Ovary (tissue), 9 donors: ENCODE measurements around the gene SEMA5A. TPM values are rescaled to one million over a fixed set of nuclear protein-coding genes. Genes with fewer than 3 reads are reported as not detected.

ENCODE experiments used
- DNase-seq, 5 donors: peaks; one replicate each; pipeline ENCODE4 v3.0.0-alpha.2; 2019 to 2020
- H3K27ac ChIP-seq, 2 donors: fragments of 200-600 bp; one replicate each; pipeline versions ENCODE4 v1.5.1 to v1.8.0; 2019 to 2022
- H3K27me3 ChIP-seq: fragments of 200-600 bp; one replicate; pipeline ENCODE4 v1.8.0; 2022
- H3K36me3 ChIP-seq: fragments of 200-600 bp; sonication (generic); one replicate; pipeline ENCODE4 v1.5.1; 2019
- H3K4me1 ChIP-seq: one replicate; pipeline ENCODE4 v1.8.1; 2013; ENCODE audit warnings: mild to moderate bottlenecking, moderate library complexity; ENCODE audit not compliant: insufficient read depth
- H3K4me3 ChIP-seq: fragments of 200-600 bp; sonication (generic); one replicate; pipeline ENCODE4 v1.5.1; 2017
- H3K9me3 ChIP-seq, 2 donors: fragments of 200-600 bp in 1 of 2; sonication (generic) in 1 of 2; one replicate each; pipeline versions ENCODE4 v1.5.1 to v1.8.1; 2013 to 2019; ENCODE audit warnings: mild to moderate bottlenecking in 1 of 2, moderate library complexity in 1 of 2
- CTCF ChIP-seq, 3 donors: fragments of 450-650 bp in 2 of 3; fragments of 200-600 bp in 1 of 3; IDR thresholded peaks; one replicate each; pipeline versions ENCODE4 v1.5.1 to v1.8.0; 2016 to 2022; ENCODE audit warnings: antibody characterized with exemption in 3 of 3, mild to moderate bottlenecking in 1 of 3
- EP300 ChIP-seq: sonication (generic); formaldehyde crosslinking; IDR thresholded peaks from one replicate; pipeline ENCODE4 v1.6.1; 2017; ENCODE audit warnings: antibody characterized with exemption
- POLR2A ChIP-seq: fragments of 450-650 bp; IDR thresholded peaks from one replicate; pipeline ENCODE4 v1.6.1; 2017; ENCODE audit warnings: antibody characterized with exemption, mild to moderate bottlenecking, moderate library complexity
- WGBS, 3 donors: extraction: QIAGEN DNeasy Blood & Tissue Kit in 1 of 3; methylation state at CpG; one replicate each; pipeline versions ENCODE4 v1.1.5 to v1.1.7; 2013 to 2017; 5-methylcytosine and 5-hydroxymethylcytosine counted together
- intact Hi-C, 4 donors: fragments of 100-400 bp; cut with DNase I; formaldehyde crosslinking; loops; one replicate each; pipeline versions ENCODE4 v1.11.0 to v1.15.1; 2022 to 2023
- polyA plus RNA-seq, 2 donors: library from polyadenylated mRNA; stranded (reverse); fragments of 200-250 nt in 1 of 2; fragments of 350-450 nt in 1 of 2; fragmentation: Illumina TruSeq in 1 of 2; extraction: RNeasy Lipid Tissue Mini Kit (QIAGEN cat#74804) in 1 of 2; gene quantifications; one replicate each; pipeline ENCODE4 v1.2.3, GENCODE V29; 2013 to 2014
- total RNA-seq, 7 donors: library from RNA; depleted of rRNA in 2 of 7; stranded (reverse); fragments of >200 nt in 2 of 7; fragmentation: NEBNext Ultra II Directional in 3 of 7; extraction: Animal tissue kit (Norgen Biotek cat#: 25700) in 3 of 7; gene quantifications; one replicate each; pipeline versions ENCODE4 v1.1.0 to v1.2.4, GENCODE V29; 2016 to 2023
- donor health status: DM: no; HTN: no; CAD: no; lungs with moderate emphysema.
- donor health status: DM: no; HTN: no; CAD: no.
- donor health status: Bipolar disorder and iron deficiency.
- donor health status: DM: yes; HTN: yes; CAD: no.
- donor health status: DM: no; HTN: no; CAD: no.
- donor health status: DM: yes; HTN: yes; CAD: no.

Gene SEMA5A
- total and polyA plus RNA-seq, 9 donors, result 2.0 to 6.6 (median 4.3) TPM

- Histone ChIP-seq H3K36me3 (no peaks in the 10 kb centered on the region), H3K4me3 (no peak overlapping the region), H3K4me1 (peaks cover 3% of the 10 kb centered on the region), H3K27ac (no peak overlapping the region), H3K9me3 (no peaks in the 10 kb centered on the region), H3K27me3 (no peaks in the 10 kb centered on the region)
- intact Hi-C loops, result no loop called here
- no peak for TF ChIP-seq CTCF (IDR thresholded peaks at IDR 0.05)
- no peak for TF ChIP-seq POLR2A
- no peak for TF ChIP-seq EP300
- WGBS, 3 donors, result 77 to 90% (median 90%) methylated on average over 5 of the region's 5 CpGs
- DNase-seq, result no peak
Observed at GRCh38 chr5:9437741-9438240, 108.1 kb downstream of the SEMA5A start.

GRCh38 chr5:9431496-9432258, 114.2 kb downstream of the SEMA5A start:
- TF ChIP-seq CTCF (IDR thresholded peaks at IDR 0.05), result no peak
- no peak for TF ChIP-seq POLR2A
- 10 to 16% (median 11%) methylated on average over 9 of the region's 9 CpGs for WGBS, 3 donors
- H3K4me1 ChIP-seq, result peaks cover 6% of the 10 kb centered on the region
- intact Hi-C loops, result no loop called here
- H3K36me3 ChIP-seq, result no peaks in the 10 kb centered on the region
- peak overlapping the region in 1 of 2 donors; percentile 47 for H3K27ac ChIP-seq
- no peak overlapping the region for H3K4me3 ChIP-seq
- H3K9me3 ChIP-seq, result no peaks in the 10 kb centered on the region
- DNase-seq, result no peak
- H3K27me3 ChIP-seq, result no peaks in the 10 kb centered on the region

GRCh38 chr5:9431151-9431495, 114.8 kb downstream of the SEMA5A start:
- Histone ChIP-seq H3K9me3 (no peaks in the 10 kb centered on the region), H3K27ac (peak overlapping the region in 1 of 2 donors; percentile 47), H3K4me1 (peaks cover 6% of the 10 kb centered on the region), H3K36me3 (no peaks in the 10 kb centered on the region), H3K27me3 (no peaks in the 10 kb centered on the region), H3K4me3 (no peak overlapping the region)
- intact Hi-C loops, result no loop called here
- TF ChIP-seq CTCF (IDR thresholded peaks at IDR 0.05) (no peak), POLR2A (no peak), EP300 (no peak)
- DNase-seq, result no peak

GRCh38 chr5:9430306-9430705, 115.6 kb downstream of the SEMA5A start:
- Histone ChIP-seq H3K27ac (peak overlapping the region in 1 of 2 donors; percentile 47), H3K36me3 (no peaks in the 10 kb centered on the region), H3K27me3 (no peaks in the 10 kb centered on the region), H3K4me3 (no peak overlapping the region), H3K9me3 (no peaks in the 10 kb centered on the region), H3K4me1 (peaks cover 6% of the 10 kb centered on the region)
- WGBS, 3 donors, result 74 to 84% (median 79%) methylated on average over 2 of the region's 2 CpGs
- no peak for DNase-seq
- TF ChIP-seq POLR2A (no peak), CTCF (IDR thresholded peaks at IDR 0.05) (no peak), EP300 (no peak)
- intact Hi-C loops, result no loop called here
